Stomach (tissue), 9 donors: ENCODE measurements around the gene ERP29. TPM values are rescaled to one million over a fixed set of nuclear protein-coding genes. Genes with fewer than 3 reads are reported as not detected.

Experiments used
- DNase-seq, 2 donors: peaks; one replicate each; pipeline versions ENCODE4 v3.0.0 to v3.0.0-alpha.2; 2013 to 2019
- H3K27ac ChIP-seq, 5 donors: fragments of 200-600 bp in 4 of 5; sonication (generic) in 4 of 5; one replicate each; pipeline ENCODE4 v1.5.1; 2013 to 2019; ENCODE audit warnings: mild to moderate bottlenecking in 1 of 5, moderate library complexity in 1 of 5
- H3K27me3 ChIP-seq, 3 donors: fragments of 200-600 bp; sonication (generic); one replicate each; pipeline ENCODE4 v1.5.1; 2017 to 2019; ENCODE audit warnings: mixed run types in 1 of 3
- H3K36me3 ChIP-seq, 4 donors: fragments of 200-600 bp; sonication (generic); 1 replicate in 3 of 4; 2 replicates in 1 of 4; pipeline ENCODE4 v1.5.1; 2016 to 2019
- H3K4me1 ChIP-seq, 4 donors: fragments of 200-600 bp; sonication (generic); one replicate each; pipeline ENCODE4 v1.5.1; 2016 to 2019
- H3K4me3 ChIP-seq, 4 donors: fragments of 200-600 bp; sonication (generic) in 3 of 4; one replicate each; pipeline ENCODE4 v1.5.1; 2016 to 2019; ENCODE audit warnings: mild to moderate bottlenecking in 1 of 4
- H3K9me3 ChIP-seq, 4 donors: fragments of 200-600 bp; sonication (generic); one replicate each; pipeline ENCODE4 v1.5.1; 2016 to 2019
- EP300 ChIP-seq: sonication (generic); formaldehyde crosslinking; IDR thresholded peaks from one replicate; pipeline ENCODE4 v1.6.1; 2017; ENCODE audit warnings: antibody characterized with exemption
- POLR2A ChIP-seq, 4 donors: fragments of 450-650 bp; IDR thresholded peaks; one replicate each; pipeline ENCODE4 v1.6.1; 2016; ENCODE audit warnings: antibody characterized with exemption in 4 of 4, control low read depth in 2 of 4, mild to moderate bottlenecking in 1 of 4, moderate library complexity in 1 of 4
- POLR2AphosphoS5 ChIP-seq, 3 donors: sonication (generic); formaldehyde crosslinking; IDR thresholded peaks; one replicate each; pipeline ENCODE4 v1.6.1; 2016; ENCODE audit warnings: antibody characterized with exemption in 3 of 3
- WGBS, 5 donors: extraction: QIAGEN DNeasy Blood & Tissue Kit in 3 of 5; methylation state at CpG; one replicate each; pipeline versions ENCODE4 v1.1.5 to v1.1.7; 2013 to 2018; 5-methylcytosine and 5-hydroxymethylcytosine counted together
- intact Hi-C: fragments of 100-400 bp; cut with DNase I; formaldehyde crosslinking; loops from one replicate; pipeline ENCODE4 v1.15.1; 2023; ENCODE audit warnings: low total_unique reads
- polyA plus RNA-seq, 3 donors: library from polyadenylated mRNA; stranded (reverse); fragments of 200-250 nt; gene quantifications; one replicate each; pipeline ENCODE4 v1.2.3, GENCODE V29; 2013
- total RNA-seq, 5 donors: library from RNA; depleted of rRNA; stranded (reverse); fragments of >200 nt; gene quantifications; one replicate each; pipeline versions ENCODE4 v1.1.0 to v1.2.3, GENCODE V29; 2014 to 2016
- TF ChIP-seq, protein P1 (sequence below), 7 experiments: fragments of 450-650 bp in 4 of 7; fragments of 200-600 bp in 3 of 7; sonication (generic) in 3 of 7; IDR thresholded peaks; one replicate each; pipeline ENCODE4 v1.5.1; 2016 to 2019; ENCODE audit warnings: antibody characterized with exemption in 7 of 7, control low read depth in 2 of 7, mild to moderate bottlenecking in 1 of 7
- donor health status: healthy with polysubstance abuse.
- donor health status: Bipolar disorder and iron deficiency.
- donor health status: healthy.

Gene ERP29
- total and polyA plus RNA-seq, 8 donors, result 9.8 to 140 (median 47.2) TPM

DNA sequence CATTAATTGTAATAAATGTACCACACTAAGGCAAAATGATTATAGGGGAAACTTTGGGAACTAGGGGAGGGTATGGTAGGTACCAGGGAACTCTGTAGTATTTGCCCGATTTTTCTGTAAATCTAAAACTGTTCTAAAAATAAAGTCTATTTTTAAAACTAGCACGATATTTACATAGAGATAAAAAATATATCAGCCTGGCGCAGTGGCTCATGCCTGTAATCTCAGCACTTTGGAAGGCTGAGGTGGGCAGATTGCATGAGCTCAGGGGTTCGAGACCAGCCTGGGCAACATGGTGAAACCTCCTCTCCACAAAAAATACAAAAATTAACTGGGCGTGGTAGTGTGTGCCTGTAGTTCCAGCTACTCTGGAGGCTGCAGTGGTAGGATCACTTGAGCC lies 32.6 kb upstream of the ERP29 start:
- peaks cover 0 to 7% (median 0%) of the 10 kb centered on the region in 4 donors for H3K36me3 ChIP-seq
- TF ChIP-seq POLR2AphosphoS5 (IDR thresholded peaks at IDR 0.05) (no peak), POLR2A (IDR thresholded peaks at IDR 0.05) (no peak), EP300 (no peak)
- TF ChIP-seq, protein P1, sequence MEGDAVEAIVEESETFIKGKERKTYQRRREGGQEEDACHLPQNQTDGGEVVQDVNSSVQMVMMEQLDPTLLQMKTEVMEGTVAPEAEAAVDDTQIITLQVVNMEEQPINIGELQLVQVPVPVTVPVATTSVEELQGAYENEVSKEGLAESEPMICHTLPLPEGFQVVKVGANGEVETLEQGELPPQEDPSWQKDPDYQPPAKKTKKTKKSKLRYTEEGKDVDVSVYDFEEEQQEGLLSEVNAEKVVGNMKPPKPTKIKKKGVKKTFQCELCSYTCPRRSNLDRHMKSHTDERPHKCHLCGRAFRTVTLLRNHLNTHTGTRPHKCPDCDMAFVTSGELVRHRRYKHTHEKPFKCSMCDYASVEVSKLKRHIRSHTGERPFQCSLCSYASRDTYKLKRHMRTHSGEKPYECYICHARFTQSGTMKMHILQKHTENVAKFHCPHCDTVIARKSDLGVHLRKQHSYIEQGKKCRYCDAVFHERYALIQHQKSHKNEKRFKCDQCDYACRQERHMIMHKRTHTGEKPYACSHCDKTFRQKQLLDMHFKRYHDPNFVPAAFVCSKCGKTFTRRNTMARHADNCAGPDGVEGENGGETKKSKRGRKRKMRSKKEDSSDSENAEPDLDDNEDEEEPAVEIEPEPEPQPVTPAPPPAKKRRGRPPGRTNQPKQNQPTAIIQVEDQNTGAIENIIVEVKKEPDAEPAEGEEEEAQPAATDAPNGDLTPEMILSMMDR (IDR thresholded peaks at IDR 0.05), result no peak
- intact Hi-C loops, result no loop called here

DNA sequence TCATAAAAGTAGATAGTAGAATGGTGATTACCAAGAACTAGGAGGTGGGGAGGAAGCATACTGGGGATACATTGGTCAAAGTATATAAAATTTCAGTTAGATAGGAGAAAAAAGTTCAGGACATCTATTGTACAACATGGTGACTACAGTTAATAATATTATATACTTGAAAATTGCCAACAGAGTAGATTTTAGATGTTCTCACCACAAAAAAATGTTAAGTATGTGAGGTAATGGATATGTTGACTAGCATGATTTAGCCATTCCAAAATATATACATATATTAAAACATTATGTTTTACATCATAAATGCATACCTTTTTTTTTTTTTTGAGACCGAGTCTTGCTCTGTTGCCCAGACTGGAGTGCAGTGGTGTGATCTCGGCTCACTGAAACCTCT lies 31.2 kb upstream of the ERP29 start:
- DNase-seq, result no peak
- H3K4me1 ChIP-seq, result no peaks in the 10 kb centered on the region
- H3K27ac ChIP-seq, result no peak overlapping the region
- peaks cover 0 to 7% (median 0%) of the 10 kb centered on the region in 4 donors for H3K36me3 ChIP-seq
- TF ChIP-seq, protein P1 (IDR thresholded peaks at IDR 0.05), result no peak
- H3K9me3 ChIP-seq, result no peaks in the 10 kb centered on the region
- no peak overlapping the region for H3K4me3 ChIP-seq
- intact Hi-C loops, result no loop called here
- H3K27me3 ChIP-seq, result no peaks in the 10 kb centered on the region
- 82 to 100% (median 96%) methylated on average over 2 of the region's 2 CpGs for WGBS, 5 donors

More for the DNA sequence above, 32.6 kb upstream of the ERP29 start:
- H3K4me3 ChIP-seq, result no peak overlapping the region
- H3K27me3 ChIP-seq, result no peaks in the 10 kb centered on the region
- no peaks in the 10 kb centered on the region for H3K9me3 ChIP-seq
- H3K4me1 ChIP-seq, result no peaks in the 10 kb centered on the region
- WGBS, 5 donors, result 54 to 76% (median 63%) methylated on average over 5 of the region's 5 CpGs
- no peak overlapping the region for H3K27ac ChIP-seq
- DNase-seq, result no peak

DNA sequence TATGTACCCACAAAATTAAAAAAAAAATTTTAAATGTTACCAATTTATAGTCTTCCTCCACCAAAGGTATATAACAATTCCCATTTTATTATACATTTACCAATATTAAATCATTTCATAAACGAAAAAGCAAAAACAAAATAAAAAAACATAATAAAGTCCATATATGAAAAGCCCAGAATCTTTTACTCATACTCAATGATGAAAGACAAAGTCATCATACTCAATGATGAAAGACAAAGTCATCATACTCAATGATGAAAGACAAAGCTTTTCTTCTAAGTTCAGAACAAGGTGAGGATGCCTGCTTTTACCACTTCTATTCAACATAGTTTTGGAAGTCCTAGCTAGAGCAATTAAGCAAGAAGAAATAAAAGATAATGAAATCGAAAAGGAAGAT lies 28.4 kb upstream of the ERP29 start:
- no peaks in the 10 kb centered on the region for H3K36me3 ChIP-seq
- no peaks in the 10 kb centered on the region for H3K27me3 ChIP-seq
- no peak overlapping the region for H3K4me3 ChIP-seq
- peaks cover 0 to 4% (median 0%) of the 10 kb centered on the region in 4 donors for H3K4me1 ChIP-seq
- no peak for DNase-seq
- TF ChIP-seq POLR2AphosphoS5 (IDR thresholded peaks at IDR 0.05) (no peak), POLR2A (IDR thresholded peaks at IDR 0.05) (no peak), EP300 (no peak)
- TF ChIP-seq, protein P1 (IDR thresholded peaks at IDR 0.05), result no peak
- intact Hi-C loops, result no loop called here
- H3K27ac ChIP-seq, result no peak overlapping the region
- 64 to 76% (median 67%) methylated on average over 2 of the region's 2 CpGs for WGBS, 5 donors
- no peaks in the 10 kb centered on the region for H3K9me3 ChIP-seq

DNA sequence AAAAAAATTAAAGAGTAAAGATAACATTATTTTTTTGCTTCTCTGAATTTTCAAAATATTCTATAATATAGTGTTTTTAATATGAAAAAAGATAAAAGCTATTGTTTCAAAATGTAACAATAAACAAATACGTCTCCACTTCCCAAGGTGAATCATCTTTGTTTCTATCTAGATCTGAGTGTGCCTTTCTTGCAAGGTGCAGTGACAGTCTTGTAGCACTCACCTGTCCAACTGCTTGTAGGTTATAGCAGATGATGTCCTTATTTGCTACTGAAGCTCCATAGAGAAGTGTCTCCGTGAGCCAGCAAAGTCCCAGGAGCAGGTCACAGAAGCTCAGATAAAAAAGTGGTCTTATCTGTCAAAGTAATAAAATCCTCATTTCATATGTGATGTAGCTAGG lies 21.7 kb upstream of the ERP29 start:
- Histone ChIP-seq H3K27ac (no peak overlapping the region), H3K36me3 (peaks cover 0 to 6% (median 0%) of the 10 kb centered on the region in 4 donors), H3K4me3 (no peak overlapping the region), H3K9me3 (no peaks in the 10 kb centered on the region), H3K4me1 (peaks cover 0 to 28% (median 10%) of the 10 kb centered on the region in 4 donors), H3K27me3 (no peaks in the 10 kb centered on the region)
- TF ChIP-seq, protein P1 (IDR thresholded peaks at IDR 0.05), result no peak
- TF ChIP-seq POLR2A (IDR thresholded peaks at IDR 0.05) (no peak), POLR2AphosphoS5 (IDR thresholded peaks at IDR 0.05) (no peak), EP300 (no peak)
- intact Hi-C loops, result no loop called here
- 81 to 94% (median 93%) methylated on average over 2 of the region's 2 CpGs for WGBS, 5 donors
- no peak for DNase-seq
